MM.1S (cell line): Measurements from ENCODE around the gene FBXW9.

Source experiments
- CTCF ChIP-seq: fragments of 300-600 bp; sonication (generic); IDR thresholded peaks from 2 replicates; pipeline ENCODE4 v1.5.1; 2016; ENCODE audit warnings: antibody characterized with exemption, low read length, mixed read lengths
- EZH2 ChIP-seq: fragments of 300-600 bp; sonication (generic); optimal IDR thresholded peaks from 2 replicates; pipeline ENCODE3; 2017; ENCODE audit warnings: low read depth, mild to moderate bottlenecking, antibody characterized with exemption, low read length, mixed read lengths

- no peak for TF ChIP-seq CTCF
- TF ChIP-seq EZH2: no peak
Measured at GRCh38 chr19:12705169-12705568, 8.7 kb upstream of the FBXW9 start.
